ENCODE results near the gene RUFY1.

DNA sequence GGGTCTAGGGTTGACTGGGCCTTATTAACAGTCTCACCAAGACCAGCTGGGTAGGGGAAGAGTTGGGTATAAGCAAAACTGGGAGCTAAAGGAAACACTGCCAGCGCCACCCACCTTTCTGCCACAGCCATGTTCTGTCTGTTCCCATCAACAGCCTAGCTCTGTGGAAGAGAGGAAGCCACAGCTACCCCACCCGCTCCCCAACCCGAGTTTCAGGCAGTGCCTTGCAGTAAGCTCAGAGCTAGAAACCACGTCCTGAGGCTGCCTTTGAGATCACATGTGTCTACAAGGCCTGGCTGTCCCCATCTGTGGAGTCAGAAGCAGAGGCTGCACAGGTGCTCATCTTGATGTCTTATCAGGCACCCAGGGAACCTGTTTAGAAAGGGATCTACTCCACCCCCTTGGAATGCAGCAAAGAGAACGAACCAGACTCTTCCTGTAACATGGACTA is 57.8 kb downstream of the RUFY1 start:
- TF ChIP-seq, protein P1, sequence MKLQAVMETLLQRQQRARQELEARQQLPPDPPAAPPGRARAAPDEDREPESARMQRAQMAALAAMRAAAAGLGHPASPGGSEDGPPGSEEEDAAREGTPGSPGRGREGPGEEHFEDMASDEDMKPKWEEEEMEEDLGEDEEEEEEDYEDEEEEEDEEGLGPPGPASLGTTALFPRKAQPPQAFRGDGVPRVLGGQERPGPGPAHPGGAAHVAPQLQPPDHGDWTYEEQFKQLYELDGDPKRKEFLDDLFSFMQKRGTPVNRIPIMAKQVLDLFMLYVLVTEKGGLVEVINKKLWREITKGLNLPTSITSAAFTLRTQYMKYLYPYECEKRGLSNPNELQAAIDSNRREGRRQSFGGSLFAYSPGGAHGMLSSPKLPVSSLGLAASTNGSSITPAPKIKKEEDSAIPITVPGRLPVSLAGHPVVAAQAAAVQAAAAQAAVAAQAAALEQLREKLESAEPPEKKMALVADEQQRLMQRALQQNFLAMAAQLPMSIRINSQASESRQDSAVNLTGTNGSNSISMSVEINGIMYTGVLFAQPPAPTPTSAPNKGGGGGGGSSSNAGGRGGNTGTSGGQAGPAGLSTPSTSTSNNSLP (IDR thresholded peaks at IDR 0.05; ENCODE audit: borderline replicate concordance, low read depth, low read length): no peak
- TF ChIP-seq SP1 (CRISPR knock-in tag; IDR thresholded peaks at IDR 0.05): no peak
- TF ChIP-seq POLR3G (IDR thresholded peaks at IDR 0.05; ENCODE audit: extremely low read depth, insufficient read length, insufficient replicate concordance): no peak
- no peak for TF ChIP-seq CHAMP1 (IDR thresholded peaks at IDR 0.05)
- TF ChIP-seq, protein P2, sequence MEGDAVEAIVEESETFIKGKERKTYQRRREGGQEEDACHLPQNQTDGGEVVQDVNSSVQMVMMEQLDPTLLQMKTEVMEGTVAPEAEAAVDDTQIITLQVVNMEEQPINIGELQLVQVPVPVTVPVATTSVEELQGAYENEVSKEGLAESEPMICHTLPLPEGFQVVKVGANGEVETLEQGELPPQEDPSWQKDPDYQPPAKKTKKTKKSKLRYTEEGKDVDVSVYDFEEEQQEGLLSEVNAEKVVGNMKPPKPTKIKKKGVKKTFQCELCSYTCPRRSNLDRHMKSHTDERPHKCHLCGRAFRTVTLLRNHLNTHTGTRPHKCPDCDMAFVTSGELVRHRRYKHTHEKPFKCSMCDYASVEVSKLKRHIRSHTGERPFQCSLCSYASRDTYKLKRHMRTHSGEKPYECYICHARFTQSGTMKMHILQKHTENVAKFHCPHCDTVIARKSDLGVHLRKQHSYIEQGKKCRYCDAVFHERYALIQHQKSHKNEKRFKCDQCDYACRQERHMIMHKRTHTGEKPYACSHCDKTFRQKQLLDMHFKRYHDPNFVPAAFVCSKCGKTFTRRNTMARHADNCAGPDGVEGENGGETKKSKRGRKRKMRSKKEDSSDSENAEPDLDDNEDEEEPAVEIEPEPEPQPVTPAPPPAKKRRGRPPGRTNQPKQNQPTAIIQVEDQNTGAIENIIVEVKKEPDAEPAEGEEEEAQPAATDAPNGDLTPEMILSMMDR (IDR thresholded peaks at IDR 0.05 in 2 of 3, conservative IDR thresholded peaks at IDR 0.05 in 1 of 3; ENCODE audit: insufficient read depth in 2 of 3, low read depth in 1 of 3, low read length in 3 of 3): no peak
- TF ChIP-seq, protein P3, sequence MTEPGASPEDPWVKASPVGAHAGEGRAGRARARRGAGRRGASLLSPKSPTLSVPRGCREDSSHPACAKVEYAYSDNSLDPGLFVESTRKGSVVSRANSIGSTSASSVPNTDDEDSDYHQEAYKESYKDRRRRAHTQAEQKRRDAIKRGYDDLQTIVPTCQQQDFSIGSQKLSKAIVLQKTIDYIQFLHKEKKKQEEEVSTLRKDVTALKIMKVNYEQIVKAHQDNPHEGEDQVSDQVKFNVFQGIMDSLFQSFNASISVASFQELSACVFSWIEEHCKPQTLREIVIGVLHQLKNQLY (CRISPR knock-in tag; conservative IDR thresholded peaks at IDR 0.05): no peak
- no peak for TF ChIP-seq ELF1 (tag; IDR thresholded peaks at IDR 0.05)
